Neuronal stem cell (in vitro differentiated cells): ENCODE results near the gene RNLS.

Experiments used
- DNase-seq: peaks from one replicate; pipeline ENCODE4 v3.0.0-alpha.2; 2013; ENCODE audit warnings: low spot score
- H2AFZ ChIP-seq: one replicate; pipeline ENCODE4 v1.6.1; 2013; ENCODE audit warnings: mild to moderate bottlenecking, low read length, inconsistent platforms
- H2AK5ac ChIP-seq: 2 replicates; pipeline ENCODE4 v1.6.1; 2013; ENCODE audit warnings: low read depth, mild to moderate bottlenecking, inconsistent platforms, low read length, moderate library complexity, mixed read lengths
- H2BK120ac ChIP-seq: 2 replicates; pipeline ENCODE4 v1.6.1; 2013; ENCODE audit warnings: low read depth, mild to moderate bottlenecking, inconsistent platforms, low read length, moderate library complexity, mixed read lengths
- H2BK12ac ChIP-seq: one replicate; pipeline ENCODE4 v1.6.1; 2013; ENCODE audit warnings: low read length, inconsistent platforms
- H2BK15ac ChIP-seq: 2 replicates; pipeline ENCODE4 v1.6.1; 2013; ENCODE audit warnings: mild to moderate bottlenecking, low read length, inconsistent platforms, mixed read lengths
- H2BK5ac ChIP-seq: one replicate; pipeline ENCODE4 v1.6.1; 2013; ENCODE audit warnings: inconsistent platforms, mild to moderate bottlenecking, low read length, moderate library complexity
- H3K14ac ChIP-seq: one replicate; pipeline ENCODE4 v1.6.1; 2013; ENCODE audit warnings: low read length, inconsistent platforms
- H3K18ac ChIP-seq: 2 replicates; pipeline ENCODE4 v1.6.1; 2013; ENCODE audit warnings: low read length, inconsistent platforms
- H3K23ac ChIP-seq: 2 replicates; pipeline ENCODE4 v1.6.1; 2013; ENCODE audit warnings: low read depth, mild to moderate bottlenecking, mixed read lengths, low read length, inconsistent platforms; ENCODE audit not compliant: poor library complexity
- H3K27ac ChIP-seq: replicated peaks from 3 replicates; pipeline ENCODE4 v1.5.1; 2013; ENCODE audit warnings: low read length, inconsistent platforms
- H3K27me3 ChIP-seq, 3 experiments: 2 replicates each; pipeline ENCODE4 v1.6.1; 2013; ENCODE audit warnings: low read length in 3 of 3, mild to moderate bottlenecking in 2 of 3, inconsistent platforms in 1 of 3, low read depth in 1 of 3, mixed read lengths in 1 of 3, moderate library complexity in 1 of 3; ENCODE audit not compliant: control insufficient read depth in 3 of 3, insufficient read depth in 3 of 3
- H3K36me3 ChIP-seq, 2 donors: replicated peaks in 1 of 2; 2 replicates each; pipeline ENCODE4 v1.6.1; 2013; ENCODE audit warnings: low read length in 2 of 2; ENCODE audit not compliant: control insufficient read depth in 2 of 2, insufficient read depth in 2 of 2
- H3K4ac ChIP-seq: 2 replicates; pipeline ENCODE4 v1.6.1; 2013; ENCODE audit warnings: inconsistent platforms, mild to moderate bottlenecking, low read length, moderate library complexity
- H3K4me1 ChIP-seq, 2 donors: 1 replicate in 1 of 2; 2 replicates in 1 of 2; pipeline ENCODE4 v1.6.1; 2013; ENCODE audit warnings: low read length in 2 of 2, low read depth in 1 of 2; ENCODE audit not compliant: control insufficient read depth in 2 of 2, insufficient read depth in 1 of 2
- H3K4me2 ChIP-seq: one replicate; pipeline ENCODE4 v1.6.1; 2013; ENCODE audit warnings: mild to moderate bottlenecking, low read length, inconsistent platforms; ENCODE audit not compliant: insufficient read depth, poor library complexity, severe bottlenecking
- H3K4me3 ChIP-seq, 2 donors: 2 replicates each; pipeline ENCODE4 v1.5.1; 2013; ENCODE audit warnings: low read length in 2 of 2, mild to moderate bottlenecking in 2 of 2, inconsistent platforms in 1 of 2, moderate library complexity in 1 of 2
- H3K79me1 ChIP-seq: one replicate; pipeline ENCODE4 v1.6.1; 2013; ENCODE audit warnings: low read depth, mild to moderate bottlenecking, inconsistent platforms, low read length, moderate library complexity
- H3K9ac ChIP-seq: one replicate; pipeline ENCODE4 v1.6.1; 2013; ENCODE audit warnings: mild to moderate bottlenecking, low read depth, low read length, inconsistent platforms; ENCODE audit not compliant: poor library complexity
- H3K9me3 ChIP-seq, 2 donors: replicated peaks in 1 of 2; 2 replicates each; pipeline versions ENCODE3 to v1.6.1; 2013; ENCODE audit warnings: low read length in 2 of 2, mild to moderate bottlenecking in 2 of 2, inconsistent platforms in 1 of 2, low read depth in 1 of 2, mixed read lengths in 1 of 2, moderate library complexity in 1 of 2; ENCODE audit not compliant: control insufficient read depth in 2 of 2, insufficient read depth in 1 of 2
- H4K8ac ChIP-seq: one replicate; pipeline ENCODE4 v1.6.1; 2013; ENCODE audit warnings: low read depth, mild to moderate bottlenecking, inconsistent platforms, low read length, moderate library complexity
- H4K91ac ChIP-seq: one replicate; pipeline ENCODE4 v1.6.1; 2013; ENCODE audit warnings: low read length, low read depth, mild to moderate bottlenecking, inconsistent platforms; ENCODE audit not compliant: poor library complexity
- WGBS, 2 donors: extraction: QIAGEN DNeasy Blood & Tissue Kit; methylation state at CpG; one replicate each; pipeline ENCODE4 v1.1.7; 2013; ENCODE audit warnings: missing lambda C conversion rate in 2 of 2, mixed read lengths in 1 of 2; ENCODE audit not compliant: insufficient read length in 2 of 2, insufficient replicate concordance in 1 of 2; ENCODE audit errors: extremely low coverage in 2 of 2; 5-methylcytosine and 5-hydroxymethylcytosine counted together

RNLS gene

DNA sequence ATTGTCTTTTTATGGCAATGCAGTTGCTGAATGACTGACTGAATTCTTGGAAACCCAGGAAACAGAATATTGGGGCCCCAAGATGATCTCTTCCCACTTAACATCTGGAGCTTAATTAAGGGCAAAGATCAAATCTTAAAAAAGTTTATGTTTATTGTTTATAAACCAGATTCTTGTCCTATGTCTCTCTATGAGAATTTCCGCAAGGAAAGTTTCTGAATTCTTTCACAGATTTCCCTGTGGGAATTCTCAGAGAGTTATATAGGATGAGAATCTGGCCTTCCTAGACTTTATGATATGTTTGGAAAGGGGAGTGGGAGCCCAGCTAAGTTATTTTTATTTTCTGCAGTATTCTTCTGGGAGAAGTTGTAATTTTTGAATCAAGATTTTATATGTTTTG lies 166.3 kb downstream of the RNLS start:
- Histone ChIP-seq H3K14ac (no peak overlapping the region), H3K4ac (no peak overlapping the region), H3K36me3 (no peaks in the 10 kb centered on the region), H2BK5ac (no peak overlapping the region), H2AFZ (no peak overlapping the region), H3K9me3 (no peaks in the 10 kb centered on the region), H3K18ac (no peak overlapping the region), H4K91ac (no peak overlapping the region), H3K23ac (no peak overlapping the region), H3K4me1 (peaks cover 4 to 10% of the 10 kb centered on the region in 2 donors), H2BK120ac (no peak overlapping the region), H3K27ac (no peak overlapping the region), H3K79me1 (no peaks in the 10 kb centered on the region), H4K8ac (no peak overlapping the region), H2BK12ac (no peak overlapping the region), H2BK15ac (no peak overlapping the region), H3K4me2 (no peak overlapping the region), H3K9ac (no peak overlapping the region), H3K4me3 (no peak overlapping the region), H2AK5ac (no peak overlapping the region), H3K27me3 (no peaks in the 10 kb centered on the region)
- DNase-seq, result no peak
- WGBS, 2 donors, result no CpG with 5 or more reads among the region's 1 CpG

DNA sequence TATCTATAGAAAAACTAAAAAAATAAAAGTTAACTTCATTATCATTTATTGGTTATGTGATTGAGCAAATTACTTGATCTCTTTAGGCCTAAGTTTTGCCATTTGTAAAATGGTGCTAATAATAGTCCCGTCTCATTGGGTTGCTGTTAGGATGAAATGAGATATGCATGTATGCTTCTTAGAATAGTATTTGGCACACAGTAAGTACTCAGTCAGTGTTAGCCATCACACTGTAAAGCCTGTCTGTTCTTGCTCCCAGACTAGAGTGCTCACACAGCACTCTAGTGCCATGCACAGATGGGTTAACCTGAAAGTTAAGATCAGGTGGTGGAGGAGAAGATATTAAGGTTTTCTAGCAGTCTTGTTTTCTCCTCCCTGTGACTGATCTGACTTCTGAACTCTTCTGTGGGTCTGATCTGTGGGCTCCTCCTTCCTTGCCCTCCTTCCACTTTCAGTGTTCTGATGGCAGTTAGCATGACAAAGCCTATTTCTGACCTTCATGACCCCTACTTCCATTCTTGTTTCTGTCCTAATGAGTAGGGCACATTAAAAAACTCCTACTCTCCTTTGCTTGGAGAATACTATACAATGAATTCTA lies 167.5 kb downstream of the RNLS start:
- H3K14ac ChIP-seq, result no peak overlapping the region
- no peaks in the 10 kb centered on the region for H3K9me3 ChIP-seq
- no peak overlapping the region for H3K23ac ChIP-seq
- H3K27ac ChIP-seq, result no peak overlapping the region
- H3K79me1 ChIP-seq, result no peaks in the 10 kb centered on the region
- DNase-seq, result peak; percentile 43
- H2BK15ac ChIP-seq, result no peak overlapping the region
- no peak overlapping the region for H4K8ac ChIP-seq
- WGBS, 2 donors, result no CpG with 5 or more reads among the region's 1 CpG
- H3K9ac ChIP-seq, result no peak overlapping the region
- H2AK5ac ChIP-seq, result no peak overlapping the region
- H3K4me2 ChIP-seq, result no peak overlapping the region
- H2BK5ac ChIP-seq, result no peak overlapping the region
- H4K91ac ChIP-seq, result no peak overlapping the region
- H3K4me1 ChIP-seq, result peaks cover 4 to 10% of the 10 kb centered on the region in 2 donors
- H3K18ac ChIP-seq, result no peak overlapping the region
- H3K4me3 ChIP-seq, result no peak overlapping the region
- H3K36me3 ChIP-seq, result no peaks in the 10 kb centered on the region
- no peaks in the 10 kb centered on the region for H3K27me3 ChIP-seq
- H2BK12ac ChIP-seq, result no peak overlapping the region
- H3K4ac ChIP-seq, result no peak overlapping the region
- H2AFZ ChIP-seq, result no peak overlapping the region
- no peak overlapping the region for H2BK120ac ChIP-seq

DNA sequence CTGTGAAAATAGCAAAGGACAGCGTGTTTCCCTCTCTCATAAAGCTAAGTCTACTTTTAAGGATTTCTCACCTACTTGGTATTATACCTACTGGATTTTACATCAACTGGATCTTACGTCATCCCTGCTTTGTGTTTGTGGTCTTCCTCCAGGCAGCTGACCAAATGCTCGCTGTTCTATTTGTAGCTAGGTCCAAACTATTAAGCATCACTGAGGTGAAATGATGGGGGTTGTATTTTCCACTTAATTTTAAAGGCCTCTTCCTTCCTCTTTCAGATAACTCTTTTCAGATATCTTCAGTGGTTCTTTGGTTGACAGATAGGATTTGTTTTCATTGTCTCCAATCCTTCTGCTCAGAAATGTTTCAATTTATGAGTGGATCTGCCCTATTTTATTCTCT lies 169.7 kb downstream of the RNLS start:
- H3K4me3 ChIP-seq, result no peak overlapping the region
- no peaks in the 10 kb centered on the region for H3K79me1 ChIP-seq
- H4K91ac ChIP-seq, result no peak overlapping the region
- no peak overlapping the region for H2BK15ac ChIP-seq
- H3K18ac ChIP-seq, result no peak overlapping the region
- no peak overlapping the region for H2BK12ac ChIP-seq
- H2BK5ac ChIP-seq, result no peak overlapping the region
- no peak for DNase-seq
- WGBS, 2 donors, result no CpG with 5 or more reads among the region's 3 CpGs
- H3K4me1 ChIP-seq, result peaks cover 4 to 10% of the 10 kb centered on the region in 2 donors
- H3K9ac ChIP-seq, result no peak overlapping the region
- no peaks in the 10 kb centered on the region for H3K27me3 ChIP-seq
- H3K4me2 ChIP-seq, result no peak overlapping the region
- H2AK5ac ChIP-seq, result no peak overlapping the region
- H3K9me3 ChIP-seq, result no peaks in the 10 kb centered on the region
- H2BK120ac ChIP-seq, result no peak overlapping the region
- H3K23ac ChIP-seq, result no peak overlapping the region
- H3K36me3 ChIP-seq, result no peaks in the 10 kb centered on the region
- H3K27ac ChIP-seq, result no peak overlapping the region
- H3K14ac ChIP-seq, result no peak overlapping the region
- H2AFZ ChIP-seq, result no peak overlapping the region
- no peak overlapping the region for H3K4ac ChIP-seq
- H4K8ac ChIP-seq, result no peak overlapping the region

GRCh38 chr10:88411772-88412349 lies 171.3 kb downstream of the RNLS start:
- Histone ChIP-seq H3K9ac (no peak overlapping the region), H3K4me2 (no peak overlapping the region), H2BK15ac (no peak overlapping the region), H2AK5ac (no peak overlapping the region), H3K27me3 (no peaks in the 10 kb centered on the region), H3K9me3 (no peaks in the 10 kb centered on the region), H3K4me1 (peaks cover 4 to 5% of the 10 kb centered on the region in 2 donors), H3K14ac (no peak overlapping the region), H2BK12ac (no peak overlapping the region), H3K4me3 (no peak overlapping the region), H2BK5ac (no peak overlapping the region), H2AFZ (no peak overlapping the region), H4K91ac (no peak overlapping the region), H3K36me3 (no peaks in the 10 kb centered on the region), H3K4ac (no peak overlapping the region), H3K79me1 (no peaks in the 10 kb centered on the region), H3K18ac (no peak overlapping the region), H3K23ac (no peak overlapping the region), H2BK120ac (no peak overlapping the region), H3K27ac (no peak overlapping the region), H4K8ac (no peak overlapping the region)
- no CpG with 5 or more reads among the region's 6 CpGs for WGBS, 2 donors
- no peak for DNase-seq
